GM12801 (cell line): ENCODE results near the gene PPP1R3C.

Source experiments
- CTCF ChIP-seq: IDR thresholded peaks from one replicate; pipeline ENCODE4 v1.5.1; 2011; ENCODE audit warnings: control low read depth; ENCODE audit not compliant: insufficient read length; ENCODE audit errors: extremely low read depth

Gene PPP1R3C

DNA sequence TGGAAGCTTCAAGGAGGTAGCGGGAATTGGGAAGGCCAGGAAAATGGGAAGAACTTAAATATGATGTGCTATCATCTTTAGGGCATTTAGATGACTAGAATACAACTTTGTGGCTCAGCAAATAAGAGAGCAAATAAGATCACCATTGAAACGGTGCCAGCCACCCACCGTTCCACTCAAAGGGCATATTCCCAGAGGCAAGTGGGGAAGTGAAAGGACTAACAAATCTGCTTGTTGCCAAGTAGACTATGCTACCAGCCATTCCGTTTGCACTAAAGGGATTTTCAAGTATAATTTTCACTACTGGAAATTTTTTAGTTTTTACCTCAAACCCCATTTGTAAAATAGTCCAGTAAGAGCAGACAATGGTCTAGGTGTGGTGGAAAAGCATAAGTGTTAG lies 4.0 kb upstream of the PPP1R3C start:
- TF ChIP-seq CTCF, result no peak

- no peak for TF ChIP-seq CTCF
Measured at GRCh38 chr10:91635401-91636400, 2.8 kb upstream of the PPP1R3C start.

DNA sequence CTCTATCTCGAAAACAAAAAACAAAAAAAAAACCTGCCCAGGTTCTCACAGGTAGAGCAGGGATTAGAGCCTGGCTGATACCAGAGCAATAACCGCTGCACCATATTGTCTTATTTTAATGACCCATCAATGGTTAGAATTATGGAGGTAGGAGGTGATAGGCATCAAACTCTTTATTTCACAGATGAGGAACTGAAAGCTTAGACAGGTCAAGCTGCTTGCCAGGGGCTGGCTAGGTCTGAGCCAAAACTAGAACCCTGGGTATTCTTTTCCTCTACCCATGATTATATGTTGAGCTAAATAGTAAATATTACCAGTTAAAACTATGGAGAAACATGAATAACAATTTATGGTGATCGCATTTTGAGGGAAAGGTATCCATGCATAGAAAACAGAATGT lies 2.0 kb upstream of the PPP1R3C start:
- no peak for TF ChIP-seq CTCF

- TF ChIP-seq CTCF, result no peak
Measured at GRCh38 chr10:91634246-91634645, 1.4 kb upstream of the PPP1R3C start.

GRCh38 chr10:91630625-91631024 lies 2.2 kb downstream of the PPP1R3C start:
- no peak for TF ChIP-seq CTCF

- TF ChIP-seq CTCF, result no peak
Measured at GRCh38 chr10:91629715-91630549, 2.9 kb downstream of the PPP1R3C start.

DNA sequence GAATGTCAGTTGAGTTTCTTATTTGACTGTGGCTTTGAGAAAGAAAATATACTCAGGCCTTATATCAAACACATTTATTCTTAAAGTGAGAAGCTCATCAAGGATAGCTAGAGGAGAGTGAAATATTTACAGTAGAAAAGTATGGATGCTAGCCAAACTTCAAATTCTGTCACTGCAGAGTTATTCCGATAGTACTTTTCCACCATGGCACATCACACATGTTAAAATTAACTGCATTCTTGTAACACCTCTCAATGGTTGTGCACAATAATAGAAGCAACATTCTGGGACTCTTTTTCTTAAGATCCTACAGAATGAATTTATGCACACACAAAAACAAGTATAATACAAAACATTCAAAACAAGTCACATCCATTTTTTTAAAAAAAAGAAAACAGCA lies 4.5 kb downstream of the PPP1R3C start:
- TF ChIP-seq CTCF, result no peak
